ENCODE measurements around the gene GIPC3.

The GIPC3 gene

DNA sequence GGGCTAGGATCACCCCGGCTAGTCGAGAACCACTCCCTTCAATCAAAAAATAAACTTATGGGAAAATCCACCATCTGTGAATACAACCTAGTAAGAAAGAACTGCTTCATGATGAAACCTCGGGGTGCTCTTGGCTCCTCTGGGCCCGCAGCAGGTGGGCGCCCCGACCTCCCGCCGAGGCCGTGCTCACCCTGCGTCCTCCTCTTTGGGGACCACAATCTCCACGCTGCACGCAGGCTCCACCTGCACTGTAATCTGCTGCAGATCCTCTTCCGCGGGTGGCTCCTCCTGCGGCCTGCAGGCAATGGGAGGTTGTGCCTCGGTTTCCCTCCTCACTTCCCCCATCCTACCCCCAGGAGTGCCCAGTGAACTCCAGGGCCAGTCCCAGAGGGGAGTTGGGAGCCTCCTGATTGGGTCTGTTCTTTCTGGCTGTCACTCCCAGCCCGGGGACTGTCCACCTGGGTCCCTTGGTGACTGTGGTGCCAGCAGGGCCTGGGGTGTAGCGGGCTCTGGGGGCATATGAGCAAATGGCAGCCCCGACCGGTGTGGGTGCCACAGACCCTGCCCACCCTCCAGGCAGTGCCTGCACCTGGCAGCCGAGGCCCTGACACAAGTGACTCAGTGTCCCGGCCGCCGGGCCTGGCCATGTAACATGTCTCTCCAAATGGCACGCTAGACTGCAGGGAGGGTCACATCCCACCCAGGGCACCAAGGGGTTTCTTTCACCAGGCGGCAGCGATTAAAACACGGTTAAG is 56.4 kb downstream of the GIPC3 start:
- no peaks in the 10 kb centered on the region for H3K9me3 ChIP-seq (ENCODE audit: control insufficient read depth, low read depth, low read length)
- H3K27me3 ChIP-seq (ENCODE audit: control insufficient read depth, insufficient read depth, low read length) = no peaks in the 10 kb centered on the region
- H3K4me3 ChIP-seq (ENCODE audit: low read length) = no peak overlapping the region
- H3K9ac ChIP-seq (ENCODE audit: low read length) = no peak overlapping the region
- no peaks in the 10 kb centered on the region for H3K4me1 ChIP-seq (ENCODE audit: control insufficient read depth, low read depth, low read length)
- no peak overlapping the region for H3K27ac ChIP-seq (ENCODE audit: low read length)
- H3K36me3 ChIP-seq (ENCODE audit: control insufficient read depth, low read depth, low read length) = peaks cover 11% of the 10 kb centered on the region

DNA sequence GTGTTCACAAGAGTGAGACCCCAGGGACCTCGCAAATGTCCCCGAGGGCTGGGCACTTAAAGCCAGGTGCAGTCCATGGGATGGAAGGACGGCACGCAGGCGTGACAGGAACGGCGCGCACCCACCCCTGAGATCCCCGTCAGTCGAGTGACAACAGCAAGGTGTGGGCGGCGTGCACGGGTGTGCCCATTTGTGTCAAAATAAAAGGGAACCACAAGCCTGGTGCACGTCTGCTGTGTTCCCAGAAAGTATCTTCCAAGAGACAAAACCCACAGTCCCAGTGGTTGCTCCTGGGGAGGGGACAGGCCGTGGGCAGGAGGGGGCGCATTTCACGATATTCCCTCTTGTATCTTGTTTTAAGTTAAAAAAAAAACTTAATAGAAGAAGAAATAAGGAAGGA is 57.0 kb downstream of the GIPC3 start:
- no peak overlapping the region for H3K9ac ChIP-seq (ENCODE audit: low read length)
- H3K27me3 ChIP-seq (ENCODE audit: control insufficient read depth, insufficient read depth, low read length) = no peaks in the 10 kb centered on the region
- no peak overlapping the region for H3K4me3 ChIP-seq (ENCODE audit: low read length)
- no peak overlapping the region for H3K27ac ChIP-seq (ENCODE audit: low read length)
- H3K4me1 ChIP-seq (ENCODE audit: control insufficient read depth, low read depth, low read length) = no peaks in the 10 kb centered on the region
- peaks cover 11% of the 10 kb centered on the region for H3K36me3 ChIP-seq (ENCODE audit: control insufficient read depth, low read depth, low read length)
- H3K9me3 ChIP-seq (ENCODE audit: control insufficient read depth, low read depth, low read length) = no peaks in the 10 kb centered on the region

Data from iPS-18a (cell line).